ENCODE results near the gene ANKRD40.

The ANKRD40 gene

GRCh38 chr17:50693036-50693682, 14.6 kb downstream of the ANKRD40 start:
- ATAC-seq (ENCODE audit: low read depth) (peak; percentile 42; the same call in 2 of the 3 replicates), DNase-seq (ENCODE audit: low spot score) (no peak)
- TF ChIP-seq CTCF (IDR thresholded peaks at IDR 0.05; ENCODE audit: poor library complexity, severe bottlenecking) = no peak
- Histone ChIP-seq H3K36me3 (ENCODE audit: low read depth) (peaks cover 60% of the 10 kb centered on the region), H3K27me3 (ENCODE audit: insufficient read depth, poor library complexity, severe bottlenecking) (no peaks in the 10 kb centered on the region), H3K9me3 (ENCODE audit: severe bottlenecking) (no peaks in the 10 kb centered on the region), H3K4me3 (ENCODE audit: severe bottlenecking) (no peak overlapping the region), H3K27ac (ENCODE audit: poor library complexity, severe bottlenecking) (peak overlapping the region; percentile 32), H3K4me1 (ENCODE audit: insufficient read depth, poor library complexity, severe bottlenecking) (peaks cover 16% of the 10 kb centered on the region)

GRCh38 chr17:50692448-50693035, 15.2 kb downstream of the ANKRD40 start:
- Histone ChIP-seq H3K27ac (ENCODE audit: poor library complexity, severe bottlenecking) (peak overlapping the region; percentile 32), H3K4me1 (ENCODE audit: insufficient read depth, poor library complexity, severe bottlenecking) (peaks cover 16% of the 10 kb centered on the region), H3K9me3 (ENCODE audit: severe bottlenecking) (no peaks in the 10 kb centered on the region), H3K4me3 (ENCODE audit: severe bottlenecking) (no peak overlapping the region), H3K36me3 (ENCODE audit: low read depth) (peaks cover 54% of the 10 kb centered on the region), H3K27me3 (ENCODE audit: insufficient read depth, poor library complexity, severe bottlenecking) (no peaks in the 10 kb centered on the region)
- ATAC-seq (ENCODE audit: low read depth) (no peak), DNase-seq (ENCODE audit: low spot score) (no peak)
- TF ChIP-seq CTCF (IDR thresholded peaks at IDR 0.05; ENCODE audit: poor library complexity, severe bottlenecking) = no peak

- peaks cover 47% of the 10 kb centered on the region for H3K36me3 ChIP-seq (ENCODE audit: low read depth)
- no peak for DNase-seq (ENCODE audit: low spot score)
- peak overlapping the region; percentile 32 for H3K27ac ChIP-seq (ENCODE audit: poor library complexity, severe bottlenecking)
- no peak for TF ChIP-seq CTCF (IDR thresholded peaks at IDR 0.05; ENCODE audit: poor library complexity, severe bottlenecking)
- no peaks in the 10 kb centered on the region for H3K9me3 ChIP-seq (ENCODE audit: severe bottlenecking)
- H3K4me1 ChIP-seq (ENCODE audit: insufficient read depth, poor library complexity, severe bottlenecking) = peaks cover 19% of the 10 kb centered on the region
- no peak overlapping the region for H3K4me3 ChIP-seq (ENCODE audit: severe bottlenecking)
- H3K27me3 ChIP-seq (ENCODE audit: insufficient read depth, poor library complexity, severe bottlenecking) = no peaks in the 10 kb centered on the region
- no peak for ATAC-seq (ENCODE audit: low read depth)
Observed at GRCh38 chr17:50691550-50692447, 15.9 kb downstream of the ANKRD40 start.

- no peak overlapping the region for H3K27ac ChIP-seq (ENCODE audit: poor library complexity, severe bottlenecking)
- H3K36me3 ChIP-seq (ENCODE audit: low read depth) = peaks cover 39% of the 10 kb centered on the region
- no peak for DNase-seq (ENCODE audit: low spot score)
Observed at GRCh38 chr17:50690887-50691549, 16.7 kb downstream of the ANKRD40 start.

More at GRCh38 chr17:50690887-50691549, 16.7 kb downstream of the ANKRD40 start:
- Histone ChIP-seq H3K9me3 (ENCODE audit: severe bottlenecking) (no peaks in the 10 kb centered on the region), H3K4me3 (ENCODE audit: severe bottlenecking) (no peak overlapping the region), H3K4me1 (ENCODE audit: insufficient read depth, poor library complexity, severe bottlenecking) (peaks cover 26% of the 10 kb centered on the region), H3K27me3 (ENCODE audit: insufficient read depth, poor library complexity, severe bottlenecking) (no peaks in the 10 kb centered on the region)
- ATAC-seq (ENCODE audit: low read depth) = no peak
- TF ChIP-seq CTCF (IDR thresholded peaks at IDR 0.05; ENCODE audit: poor library complexity, severe bottlenecking) = no peak

Measured in RWPE2 (cell line).